Measurements from ENCODE around the gene RCL1.

Gene RCL1

GRCh38 chr9:4840018-4840417 lies 47.3 kb downstream of the RCL1 start:
- Mint-ChIP-seq H3K4me3 (no peak overlapping the region), H3K4me1 (peaks cover 11% of the 10 kb centered on the region), H3K27ac (ENCODE audit: low read depth) (no peak overlapping the region), H3K36me3 (ENCODE audit: insufficient read depth) (peaks cover 21% of the 10 kb centered on the region), H3K9me3 (no peaks in the 10 kb centered on the region), H3K27me3 (no peaks in the 10 kb centered on the region)
- ATAC-seq (replicated peaks; ENCODE audit: extremely low read depth, poor library complexity, severe bottlenecking) (no peak), DNase-seq (ENCODE audit: low spot score in 2 of 2) (no peak)

DNA sequence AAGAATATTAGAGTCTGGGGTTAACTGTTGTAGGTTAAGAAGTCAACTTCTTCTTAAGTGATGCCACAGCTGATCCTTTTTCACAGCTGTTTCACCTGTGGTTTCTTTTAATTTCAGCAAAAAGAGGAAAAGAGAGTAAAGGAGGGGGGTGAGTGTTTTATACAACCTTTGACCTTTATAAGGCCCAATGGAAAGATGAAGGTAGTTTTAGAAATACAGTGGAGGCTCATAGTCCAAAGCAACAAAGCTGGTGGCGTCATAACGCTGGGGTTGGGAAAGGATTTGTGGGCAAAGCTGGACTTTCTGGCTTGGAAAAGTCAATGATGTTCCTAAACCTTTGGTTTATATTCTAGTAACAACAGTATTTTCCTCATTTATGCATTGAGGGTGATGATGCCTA lies 49.5 kb downstream of the RCL1 start:
- H3K9me3 Mint-ChIP-seq, result no peaks in the 10 kb centered on the region
- ATAC-seq (replicated peaks; ENCODE audit: extremely low read depth, poor library complexity, severe bottlenecking) (no peak), DNase-seq (ENCODE audit: low spot score in 2 of 2) (no peak)
- no peaks in the 10 kb centered on the region for H3K27me3 Mint-ChIP-seq
- H3K4me1 Mint-ChIP-seq, result peaks cover 5% of the 10 kb centered on the region
- H3K36me3 Mint-ChIP-seq (ENCODE audit: insufficient read depth), result peaks cover 17% of the 10 kb centered on the region
- H3K27ac Mint-ChIP-seq (ENCODE audit: low read depth), result no peak overlapping the region
- H3K4me3 Mint-ChIP-seq, result no peak overlapping the region

DNA sequence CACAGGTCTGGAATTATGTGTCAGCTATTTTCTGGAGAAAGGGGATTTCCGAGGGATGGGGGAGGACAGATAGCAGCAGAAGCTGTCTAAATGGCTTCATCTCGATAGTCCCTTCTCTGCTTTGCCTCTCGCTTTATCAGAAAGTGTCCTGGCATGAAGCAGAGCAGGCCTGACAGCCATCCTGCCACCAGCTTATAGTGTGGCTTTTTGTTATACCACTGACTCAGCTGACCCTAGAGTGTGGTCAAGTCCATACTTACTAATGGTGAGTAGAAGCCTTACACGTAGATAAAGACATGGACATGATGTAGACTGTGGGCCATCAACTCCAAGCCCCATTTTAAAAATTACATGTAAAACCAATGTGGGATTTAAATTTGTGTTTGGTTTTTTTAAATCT lies 50.0 kb downstream of the RCL1 start:
- H3K27ac Mint-ChIP-seq (ENCODE audit: low read depth), result no peak overlapping the region
- H3K9me3 Mint-ChIP-seq, result no peaks in the 10 kb centered on the region
- ATAC-seq (replicated peaks; ENCODE audit: extremely low read depth, poor library complexity, severe bottlenecking) (no peak), DNase-seq (ENCODE audit: low spot score in 2 of 2) (no peak)
- H3K4me3 Mint-ChIP-seq, result no peak overlapping the region
- H3K27me3 Mint-ChIP-seq, result no peaks in the 10 kb centered on the region
- H3K36me3 Mint-ChIP-seq (ENCODE audit: insufficient read depth), result peaks cover 14% of the 10 kb centered on the region
- H3K4me1 Mint-ChIP-seq, result peaks cover 5% of the 10 kb centered on the region

GRCh38 chr9:4844056-4844838 lies 51.5 kb downstream of the RCL1 start:
- no peak overlapping the region for H3K27ac Mint-ChIP-seq (ENCODE audit: low read depth)
- ATAC-seq (replicated peaks; ENCODE audit: extremely low read depth, poor library complexity, severe bottlenecking) (no peak), DNase-seq (ENCODE audit: low spot score in 2 of 2) (no peak)
- peaks cover 5% of the 10 kb centered on the region for H3K4me1 Mint-ChIP-seq
- peaks cover 14% of the 10 kb centered on the region for H3K36me3 Mint-ChIP-seq (ENCODE audit: insufficient read depth)
- H3K4me3 Mint-ChIP-seq, result no peak overlapping the region
- no peaks in the 10 kb centered on the region for H3K9me3 Mint-ChIP-seq
- H3K27me3 Mint-ChIP-seq, result no peaks in the 10 kb centered on the region

DNA sequence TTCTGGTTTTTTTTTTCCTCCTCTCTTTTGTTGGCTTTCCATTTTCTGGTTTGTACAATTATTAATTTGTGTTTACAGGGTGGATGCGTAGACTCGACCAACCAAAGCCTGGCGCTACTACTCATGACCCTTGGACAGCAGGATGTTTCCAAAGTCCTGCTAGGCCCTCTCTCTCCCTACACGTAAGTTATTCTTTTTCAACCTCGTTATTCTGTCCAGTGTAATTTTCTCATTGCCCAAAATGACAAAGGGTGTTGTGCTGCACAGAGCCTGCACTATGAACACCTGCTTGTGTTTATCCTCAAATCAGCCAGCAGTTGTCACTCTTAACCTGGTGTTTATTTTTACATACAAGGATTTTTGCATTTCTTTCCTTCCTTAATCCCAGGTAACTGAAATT lies 56.6 kb downstream of the RCL1 start:
- Mint-ChIP-seq H3K9me3 (no peaks in the 10 kb centered on the region), H3K27ac (ENCODE audit: low read depth) (no peak overlapping the region)
- ATAC-seq (replicated peaks; ENCODE audit: extremely low read depth, poor library complexity, severe bottlenecking), result no peak

GRCh38 chr9:4850603-4851310 lies 58.0 kb downstream of the RCL1 start:
- Mint-ChIP-seq H3K9me3 (no peaks in the 10 kb centered on the region), H3K4me3 (peak overlapping the region; percentile 29), H3K36me3 (ENCODE audit: insufficient read depth) (peaks cover 15% of the 10 kb centered on the region), H3K27ac (ENCODE audit: low read depth) (peak overlapping the region; percentile 58), H3K27me3 (no peaks in the 10 kb centered on the region), H3K4me1 (peaks cover 5% of the 10 kb centered on the region)
- DNase-seq (ENCODE audit: low spot score in 2 of 2) (no peak), ATAC-seq (replicated peaks; ENCODE audit: extremely low read depth, poor library complexity, severe bottlenecking) (no peak)

More for the DNA sequence above, 56.6 kb downstream of the RCL1 start:
- no peak for DNase-seq (ENCODE audit: low spot score in 2 of 2)
- Mint-ChIP-seq H3K4me3 (no peak overlapping the region), H3K27me3 (no peaks in the 10 kb centered on the region), H3K4me1 (peaks cover 5% of the 10 kb centered on the region), H3K36me3 (ENCODE audit: insufficient read depth) (peaks cover 15% of the 10 kb centered on the region)

GRCh38 chr9:4852419-4852818 lies 59.7 kb downstream of the RCL1 start:
- no peaks in the 10 kb centered on the region for H3K9me3 Mint-ChIP-seq
- peaks cover 15% of the 10 kb centered on the region for H3K36me3 Mint-ChIP-seq (ENCODE audit: insufficient read depth)
- peaks cover 9% of the 10 kb centered on the region for H3K4me1 Mint-ChIP-seq
- no peak for DNase-seq (ENCODE audit: low spot score in 2 of 2)
- no peak overlapping the region for H3K27ac Mint-ChIP-seq (ENCODE audit: low read depth)
- H3K4me3 Mint-ChIP-seq, result no peak overlapping the region
- no peaks in the 10 kb centered on the region for H3K27me3 Mint-ChIP-seq
- ATAC-seq (replicated peaks; ENCODE audit: extremely low read depth, poor library complexity, severe bottlenecking), result no peak

- ATAC-seq (replicated peaks; ENCODE audit: extremely low read depth, poor library complexity, severe bottlenecking) (no peak), DNase-seq (ENCODE audit: low spot score in 2 of 2) (no peak)
- Mint-ChIP-seq H3K9me3 (no peaks in the 10 kb centered on the region), H3K27ac (ENCODE audit: low read depth) (no peak overlapping the region), H3K36me3 (ENCODE audit: insufficient read depth) (peaks cover 17% of the 10 kb centered on the region), H3K4me1 (peaks cover 9% of the 10 kb centered on the region), H3K4me3 (no peak overlapping the region), H3K27me3 (no peaks in the 10 kb centered on the region)
These were observed 61.5 kb downstream of the RCL1 start for GRCh38 chr9:4854265-4854590.

DNA sequence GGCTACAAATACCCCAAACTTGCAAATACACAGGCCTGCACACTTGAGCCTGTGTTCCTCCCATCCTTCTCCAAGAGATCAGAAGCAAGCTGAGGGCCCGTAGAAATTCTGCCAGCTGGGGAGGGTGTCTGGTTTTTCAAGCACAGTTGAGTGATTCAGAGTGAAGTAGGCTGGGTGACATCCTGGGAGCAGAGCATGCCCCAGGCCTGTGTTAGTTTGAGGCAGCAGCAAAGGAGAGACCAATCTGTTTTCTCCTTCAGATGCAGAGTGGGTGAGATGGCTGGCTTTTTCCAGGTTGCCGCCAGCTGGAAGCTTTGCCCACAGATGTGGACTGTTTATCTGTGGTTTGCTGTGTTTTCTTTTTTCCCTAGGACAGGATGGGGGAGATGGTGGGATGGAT lies 63.1 kb downstream of the RCL1 start:
- no peaks in the 10 kb centered on the region for H3K27me3 Mint-ChIP-seq
- DNase-seq (ENCODE audit: low spot score in 2 of 2), result no peak
- H3K36me3 Mint-ChIP-seq (ENCODE audit: insufficient read depth), result peaks cover 16% of the 10 kb centered on the region
- no peak for ATAC-seq (replicated peaks; ENCODE audit: extremely low read depth, poor library complexity, severe bottlenecking)
- peaks cover 5% of the 10 kb centered on the region for H3K4me1 Mint-ChIP-seq
- H3K27ac Mint-ChIP-seq (ENCODE audit: low read depth), result no peak overlapping the region
- no peaks in the 10 kb centered on the region for H3K9me3 Mint-ChIP-seq
- no peak overlapping the region for H3K4me3 Mint-ChIP-seq

DNA sequence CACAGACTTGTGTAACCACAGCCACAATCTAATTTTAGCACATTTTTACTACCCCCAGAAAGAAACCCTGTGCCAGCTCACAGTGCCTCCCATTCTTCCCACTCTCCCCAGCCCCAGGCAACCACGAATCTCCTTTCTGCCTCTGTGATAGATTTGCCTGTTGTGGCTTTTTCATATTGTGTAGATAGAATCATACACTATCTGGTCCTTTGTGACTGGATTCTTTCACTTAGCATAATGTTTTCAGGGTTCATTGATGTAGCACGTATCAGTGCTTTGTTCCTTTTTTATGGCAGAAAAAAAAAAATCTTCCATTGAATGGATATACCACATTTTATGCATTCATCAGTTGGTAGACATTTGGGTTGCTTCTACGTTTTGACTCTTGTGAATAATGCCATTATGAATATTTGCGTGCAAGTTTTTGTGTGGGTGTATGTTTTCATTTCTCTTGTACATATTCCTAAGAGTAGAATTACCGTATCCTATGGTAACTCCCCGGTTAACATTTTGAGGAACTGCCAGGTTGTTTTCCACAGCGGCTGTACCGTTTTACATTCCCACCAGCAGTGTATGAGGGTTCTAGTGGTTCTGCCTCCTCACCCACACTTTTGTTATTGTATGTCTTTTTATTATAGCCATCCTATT lies 64.5 kb downstream of the RCL1 start:
- Mint-ChIP-seq H3K4me3 (no peak overlapping the region), H3K4me1 (peaks cover 4% of the 10 kb centered on the region), H3K27me3 (no peaks in the 10 kb centered on the region), H3K36me3 (ENCODE audit: insufficient read depth) (peaks cover 10% of the 10 kb centered on the region), H3K9me3 (no peaks in the 10 kb centered on the region), H3K27ac (ENCODE audit: low read depth) (no peak overlapping the region)
- no peak for DNase-seq (ENCODE audit: low spot score in 2 of 2)
- no peak for ATAC-seq (replicated peaks; ENCODE audit: extremely low read depth, poor library complexity, severe bottlenecking)

GRCh38 chr9:4859035-4859434 lies 66.3 kb downstream of the RCL1 start:
- H3K9me3 Mint-ChIP-seq, result no peaks in the 10 kb centered on the region
- DNase-seq (ENCODE audit: low spot score in 2 of 2) (no peak), ATAC-seq (replicated peaks; ENCODE audit: extremely low read depth, poor library complexity, severe bottlenecking) (no peak)
- H3K4me3 Mint-ChIP-seq, result no peak overlapping the region
- peaks cover 9% of the 10 kb centered on the region for H3K36me3 Mint-ChIP-seq (ENCODE audit: insufficient read depth)
- peaks cover 4% of the 10 kb centered on the region for H3K4me1 Mint-ChIP-seq
- no peaks in the 10 kb centered on the region for H3K27me3 Mint-ChIP-seq
- no peak overlapping the region for H3K27ac Mint-ChIP-seq (ENCODE audit: low read depth)

DNA sequence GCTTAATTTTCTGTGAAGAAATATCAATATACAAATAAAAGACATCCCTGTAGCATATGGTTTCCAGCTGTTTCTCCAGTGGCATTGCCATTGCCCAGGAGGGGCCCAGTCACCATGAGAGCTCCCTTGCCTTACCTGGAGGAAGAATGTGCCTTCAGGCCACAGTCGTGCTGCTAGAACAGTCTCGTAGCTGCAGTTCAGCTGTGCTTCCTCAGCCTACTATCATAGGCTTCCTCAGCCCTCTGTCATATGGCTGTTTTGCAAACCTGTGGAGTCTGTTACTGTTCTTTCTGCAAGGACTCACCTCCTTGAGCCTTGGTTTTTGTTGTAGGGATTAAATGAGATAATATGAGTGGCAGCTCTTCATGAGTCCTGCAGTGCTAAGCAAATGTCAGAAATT lies 67.6 kb downstream of the RCL1 start:
- H3K27ac Mint-ChIP-seq (ENCODE audit: low read depth), result no peak overlapping the region
- H3K4me3 Mint-ChIP-seq, result no peak overlapping the region
- H3K9me3 Mint-ChIP-seq, result no peaks in the 10 kb centered on the region
- peaks cover 4% of the 10 kb centered on the region for H3K4me1 Mint-ChIP-seq
- peaks cover 7% of the 10 kb centered on the region for H3K36me3 Mint-ChIP-seq (ENCODE audit: insufficient read depth)
- ATAC-seq (replicated peaks; ENCODE audit: extremely low read depth, poor library complexity, severe bottlenecking), result no peak
- no peaks in the 10 kb centered on the region for H3K27me3 Mint-ChIP-seq
- DNase-seq (ENCODE audit: low spot score in 2 of 2), result no peak

DNA sequence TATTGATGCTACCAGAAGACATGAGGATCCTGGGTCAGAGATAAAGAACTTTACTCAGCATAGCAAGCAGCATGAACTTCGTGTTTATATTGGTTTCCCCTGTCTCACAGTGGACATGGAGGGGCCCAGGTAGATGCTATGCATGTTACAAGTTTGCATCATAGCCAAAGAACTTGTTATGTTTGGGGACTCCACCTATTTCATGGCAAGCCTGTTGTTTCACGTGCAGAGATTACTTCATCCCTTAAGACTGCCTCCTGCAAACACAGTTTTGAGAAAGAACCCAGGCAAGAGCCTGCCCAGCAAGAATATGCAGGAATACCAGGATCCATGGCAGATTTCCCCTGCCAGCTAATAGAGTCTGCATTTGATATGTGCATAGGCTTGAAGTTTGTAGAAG lies 68.4 kb downstream of the RCL1 start:
- H3K4me1 Mint-ChIP-seq, result peaks cover 4% of the 10 kb centered on the region
- no peak overlapping the region for H3K4me3 Mint-ChIP-seq
- DNase-seq (ENCODE audit: low spot score in 2 of 2) (no peak), ATAC-seq (replicated peaks; ENCODE audit: extremely low read depth, poor library complexity, severe bottlenecking) (no peak)
- no peaks in the 10 kb centered on the region for H3K27me3 Mint-ChIP-seq
- H3K9me3 Mint-ChIP-seq, result no peaks in the 10 kb centered on the region
- peaks cover 4% of the 10 kb centered on the region for H3K36me3 Mint-ChIP-seq (ENCODE audit: insufficient read depth)
- H3K27ac Mint-ChIP-seq (ENCODE audit: low read depth), result no peak overlapping the region

Measured in central memory CD8-positive, alpha-beta T cell (primary cell).